Gastrocnemius medialis (tissue), 4 donors: ENCODE measurements around the gene TWF2. TPM values are rescaled to one million over a fixed set of nuclear protein-coding genes. Genes with fewer than 3 reads are reported as not detected.

ENCODE experiments used
- ATAC-seq, 2 donors: fragments of 150-250 bp; one replicate each; pipeline ENCODE4 v1.9.1; 2016
- DNase-seq, 2 donors: peaks; one replicate each; pipeline ENCODE4 v3.0.0-alpha.2; 2019
- H3K27ac ChIP-seq, 4 donors: fragments of 200-600 bp; sonication (generic); 1 replicate in 1 of 4; 2 replicates in 3 of 4; pipeline ENCODE4 v1.5.1; 2016 to 2018; ENCODE audit warnings: mild to moderate bottlenecking in 2 of 4, moderate library complexity in 1 of 4
- H3K27me3 ChIP-seq, 3 donors: fragments of 200-600 bp; sonication (generic) in 2 of 3; 1 replicate in 1 of 3; 2 replicates in 2 of 3; pipeline versions ENCODE4 v1.5.1 to v1.6.0; 2016 to 2019; ENCODE audit warnings: mild to moderate bottlenecking in 1 of 3, moderate library complexity in 1 of 3
- H3K36me3 ChIP-seq, 2 donors: fragments of 200-600 bp; sonication (generic) in 1 of 2; one replicate each; pipeline ENCODE4 v1.5.1; 2017 to 2018
- H3K4me1 ChIP-seq, 2 donors: fragments of 200-600 bp; sonication (generic) in 1 of 2; one replicate each; pipeline ENCODE4 v1.5.1; 2016 to 2017; ENCODE audit warnings: mild to moderate bottlenecking in 2 of 2
- H3K4me3 ChIP-seq, 4 donors: fragments of 200-600 bp; sonication (generic) in 3 of 4; 1 replicate in 1 of 4; 2 replicates in 3 of 4; pipeline ENCODE4 v1.5.1; 2016 to 2019; ENCODE audit warnings: mild to moderate bottlenecking in 2 of 4
- H3K9me3 ChIP-seq, 3 donors: fragments of 200-600 bp; sonication (generic) in 2 of 3; 1 replicate in 1 of 3; 2 replicates in 2 of 3; pipeline ENCODE4 v1.5.1; 2016 to 2019
- CTCF ChIP-seq, 5 experiments: fragments of 450-650 bp in 3 of 5; fragments of 200-600 bp in 2 of 5; sonication (generic) in 2 of 5; IDR thresholded peaks in 4 of 5; conservative IDR thresholded peaks in 1 of 5; 1 replicate in 4 of 5; 2 replicates in 1 of 5; pipeline ENCODE4 v1.5.1; 2016 to 2019; ENCODE audit warnings: antibody characterized with exemption in 5 of 5, mild to moderate bottlenecking in 3 of 5, moderate library complexity in 3 of 5
- POLR2A ChIP-seq, 2 donors: fragments of 450-650 bp; IDR thresholded peaks; one replicate each; pipeline ENCODE4 v1.6.1; 2017; ENCODE audit warnings: antibody characterized with exemption in 2 of 2, mild to moderate bottlenecking in 2 of 2, moderate library complexity in 2 of 2
- in situ Hi-C, 4 donors: fragments of 200-750 bp; cut with MboI; loops; one replicate each; pipeline versions ENCODE4 v1.15.0 to v1.8.0; 2017; ENCODE audit warnings: low sequenced_read_pairs in 4 of 4
- intact Hi-C: fragments of 100-400 bp; cut with DNase I; formaldehyde crosslinking; loops from one replicate; pipeline ENCODE4 v1.15.1; 2023; ENCODE audit warnings: low total_unique reads
- total RNA-seq, 4 donors: library from RNA; depleted of rRNA; stranded (reverse); fragments of >200 nt; gene quantifications; one replicate each; pipeline versions ENCODE4 v1.1.0 to v1.2.3, GENCODE V29; 2016

TWF2 gene
- total RNA-seq, 4 donors from 2014 or later, result 99.2 to 222 (median 168) TPM

- Histone ChIP-seq H3K27me3 (no peaks in the 10 kb centered on the region), H3K4me3 (no peak overlapping the region), H3K9me3 (no peaks in the 10 kb centered on the region), H3K36me3 (no peaks in the 10 kb centered on the region), H3K27ac (peak overlapping the region; percentile 11 to 28 (median 20)), H3K4me1 (peaks cover 25 to 28% of the 10 kb centered on the region in 2 donors)
- in situ Hi-C loops (no loop called here), intact Hi-C loops (loop anchor here (10.0 kb wide), 1 partner anchor 173 kb away; the partner anchor contains the start of genes NISCH and TNNC1)
- TF ChIP-seq CTCF (IDR thresholded peaks at IDR 0.05 in 4 of 5, conservative IDR thresholded peaks at IDR 0.05 in 1 of 5) (no peak), POLR2A (IDR thresholded peaks at IDR 0.05) (no peak)
- ATAC-seq (no peak), DNase-seq (no peak)
These were observed 43.2 kb upstream of the TWF2 start for GRCh38 chr3:52281981-52282801.

GRCh38 chr3:52280050-52280461, 41.1 kb upstream of the TWF2 start:
- TF ChIP-seq POLR2A (IDR thresholded peaks at IDR 0.05) (no peak), CTCF (IDR thresholded peaks at IDR 0.05 in 4 of 5, conservative IDR thresholded peaks at IDR 0.05 in 1 of 5) (no peak)
- no peaks in the 10 kb centered on the region for H3K9me3 ChIP-seq
- peak in 1 of 2 donors; percentile 29 for ATAC-seq
- no peaks in the 10 kb centered on the region for H3K27me3 ChIP-seq
- in situ Hi-C loops (no loop called here), intact Hi-C loops (loop anchor here (10.0 kb wide), 1 partner anchor 175 kb away; the partner anchor contains the start of genes NISCH and TNNC1)
- H3K36me3 ChIP-seq, result no peaks in the 10 kb centered on the region
- H3K27ac ChIP-seq, result peak overlapping the region; percentile 89 to 97 (median 94)
- H3K4me3 ChIP-seq, result peak overlapping the region in 2 of 4 donors; percentile 0
- peaks cover 39 to 43% of the 10 kb centered on the region in 2 donors for H3K4me1 ChIP-seq
- DNase-seq, result no peak

GRCh38 chr3:52279596-52279995, 40.6 kb upstream of the TWF2 start:
- in situ Hi-C loops (loop anchor here in 2 of 4 donors (5.0 kb wide), 1 partner anchor 47 kb away; no protein-coding TSS in a partner anchor), intact Hi-C loops (loop anchor here (5.0 to 10.0 kb wide), 2 partner anchors 128 to 225 kb away; partner anchors contain the start of gene DUSP7)
- DNase-seq (no peak), ATAC-seq (no peak)
- H3K36me3 ChIP-seq, result no peaks in the 10 kb centered on the region
- no peaks in the 10 kb centered on the region for H3K9me3 ChIP-seq
- H3K27ac ChIP-seq, result peak overlapping the region; percentile 89 to 97 (median 94)
- peaks cover 44 to 48% of the 10 kb centered on the region in 2 donors for H3K4me1 ChIP-seq
- H3K27me3 ChIP-seq, result no peaks in the 10 kb centered on the region
- peak overlapping the region; percentile 0 to 95 (median 47) for H3K4me3 ChIP-seq
- TF ChIP-seq CTCF (IDR thresholded peaks at IDR 0.05 in 4 of 5, conservative IDR thresholded peaks at IDR 0.05 in 1 of 5) (no peak), POLR2A (IDR thresholded peaks at IDR 0.05) (no peak)

- intact Hi-C loops, result loop anchor here (1.0 to 10.0 kb wide), 3 partner anchors 43 to 224 kb away; partner anchors contain the start of gene DUSP7
These were observed 39.6 kb upstream of the TWF2 start, which contains the start of gene WDR82 for GRCh38 chr3:52278510-52279069. TSS of gene WDR82 (minus strand) at chr3:52278649. CDS start at chr3:52278361, 288 bp downstream.

More at GRCh38 chr3:52278510-52279069, 39.6 kb upstream of the TWF2 start, which contains the start of gene WDR82:
- peak within 1 kb of the TSS; percentile 66 to 95 (median 82) for H3K4me3 ChIP-seq
- H3K9me3 ChIP-seq, result no peaks in the 10 kb centered on the region
- in situ Hi-C loops, result loop anchor here in 2 of 4 donors (5.0 kb wide), 1 partner anchor 46 kb away; no protein-coding TSS in a partner anchor
- H3K4me1 ChIP-seq, result peaks cover 52 to 58% of the 10 kb centered on the region in 2 donors
- DNase-seq (peak; percentile 95 to 96), ATAC-seq (peak; percentile 87 to 90)
- peak within 1 kb of the TSS; percentile 89 to 97 (median 94) for H3K27ac ChIP-seq
- H3K36me3 ChIP-seq, result no peaks in the 10 kb centered on the region
- H3K27me3 ChIP-seq, result no peaks in the 10 kb centered on the region
- peak; percentile 82 to 88 for TF ChIP-seq POLR2A (IDR thresholded peaks at IDR 0.05)
- TF ChIP-seq CTCF (IDR thresholded peaks at IDR 0.05 in 4 of 5, conservative IDR thresholded peaks at IDR 0.05 in 1 of 5), result peak; percentile 40 to 68 (median 59)
